ENCODE measurements around the gene ADH1A. TPM values are rescaled to one million over a fixed set of nuclear protein-coding genes. Genes with fewer than 3 reads are reported as not detected.

ADH1A gene
- total RNA-seq, 1 experiment from 2014 or later, result not detected

GRCh38 chr4:99301376-99302164, 10.8 kb upstream of the ADH1A start:
- H3K79me2 ChIP-seq (ENCODE audit: insufficient read depth, low read length), result no peaks in the 10 kb centered on the region
- H3K9me3 ChIP-seq (ENCODE audit: control insufficient read depth in 1 of 2, insufficient read depth in 1 of 2, low read depth in 1 of 2, low read length in 2 of 2), result no peaks in the 10 kb centered on the region
- no peaks in the 10 kb centered on the region for H3K36me3 ChIP-seq (ENCODE audit: control insufficient read depth in 1 of 2, insufficient read depth in 2 of 2, low read length in 2 of 2)
- DNase-seq (ENCODE audit: low read depth, low spot score) (no peak), ATAC-seq (no peak)
- ChIA-PET POLR2A (no interaction called here), CTCF (no interaction called here), RAD21 (ENCODE audit: low non-redundant PET in 1 of 2, low total read pairs in 2 of 2, uncharacterized antibody in 2 of 2, unreplicated experiment in 2 of 2) (no interaction called here)
- no peak overlapping the region for H3K9ac ChIP-seq (ENCODE audit: low read length)
- no peaks in the 10 kb centered on the region for H4K20me1 ChIP-seq (ENCODE audit: insufficient read depth)
- H3K4me3 ChIP-seq (replicated peaks in 1 of 2; ENCODE audit: low read depth in 1 of 2, low read length in 2 of 2), result no peak overlapping the region
- H3K27me3 ChIP-seq (ENCODE audit: insufficient read depth, low read length), result no peaks in the 10 kb centered on the region
- H3K4me2 ChIP-seq (ENCODE audit: low read length), result no peak overlapping the region
- H3K4me1 ChIP-seq (ENCODE audit: control insufficient read depth in 1 of 2, insufficient read depth in 2 of 2, low read length in 2 of 2), result no peaks in the 10 kb centered on the region
- no peaks in the 10 kb centered on the region for H3K9me2 ChIP-seq (ENCODE audit: insufficient read depth)
- intact Hi-C loops (cut with micrococcal nuclease), result no loop called here
- H2AFZ ChIP-seq (ENCODE audit: low read depth, low read length, poor library complexity, severe bottlenecking), result no peak overlapping the region
- BruUV-seq (replicated peaks), result no TSS peak
- TF ChIP-seq POLR2A (IDR thresholded peaks at IDR 0.05; ENCODE audit: borderline replicate concordance, extremely low read depth, insufficient read depth, insufficient read length), result no peak
- TF ChIP-seq EZH2 (IDR thresholded peaks at IDR 0.05), result no peak
- no peak for TF ChIP-seq ELF1 (IDR thresholded peaks at IDR 0.05; ENCODE audit: borderline replicate concordance, low read depth)
- no peak for TF ChIP-seq SP1 (IDR thresholded peaks at IDR 0.05; ENCODE audit: low read depth)
- TF ChIP-seq EZH2phosphoT487 (IDR thresholded peaks at IDR 0.05; ENCODE audit: borderline replicate concordance), result no peak
- TF ChIP-seq RAD21 (IDR thresholded peaks at IDR 0.05; ENCODE audit: low read depth), result no peak
- no peak for TF ChIP-seq TCF7L2 (IDR thresholded peaks at IDR 0.05; ENCODE audit: borderline replicate concordance, extremely low read depth, insufficient read depth, insufficient read length)
- TF ChIP-seq ZFX (IDR thresholded peaks at IDR 0.05), result no peak
- TF ChIP-seq SIN3A (IDR thresholded peaks at IDR 0.05; ENCODE audit: low read depth), result no peak
- TF ChIP-seq FOSL1 (IDR thresholded peaks at IDR 0.05; ENCODE audit: low read depth), result no peak
- TF ChIP-seq, protein P1, sequence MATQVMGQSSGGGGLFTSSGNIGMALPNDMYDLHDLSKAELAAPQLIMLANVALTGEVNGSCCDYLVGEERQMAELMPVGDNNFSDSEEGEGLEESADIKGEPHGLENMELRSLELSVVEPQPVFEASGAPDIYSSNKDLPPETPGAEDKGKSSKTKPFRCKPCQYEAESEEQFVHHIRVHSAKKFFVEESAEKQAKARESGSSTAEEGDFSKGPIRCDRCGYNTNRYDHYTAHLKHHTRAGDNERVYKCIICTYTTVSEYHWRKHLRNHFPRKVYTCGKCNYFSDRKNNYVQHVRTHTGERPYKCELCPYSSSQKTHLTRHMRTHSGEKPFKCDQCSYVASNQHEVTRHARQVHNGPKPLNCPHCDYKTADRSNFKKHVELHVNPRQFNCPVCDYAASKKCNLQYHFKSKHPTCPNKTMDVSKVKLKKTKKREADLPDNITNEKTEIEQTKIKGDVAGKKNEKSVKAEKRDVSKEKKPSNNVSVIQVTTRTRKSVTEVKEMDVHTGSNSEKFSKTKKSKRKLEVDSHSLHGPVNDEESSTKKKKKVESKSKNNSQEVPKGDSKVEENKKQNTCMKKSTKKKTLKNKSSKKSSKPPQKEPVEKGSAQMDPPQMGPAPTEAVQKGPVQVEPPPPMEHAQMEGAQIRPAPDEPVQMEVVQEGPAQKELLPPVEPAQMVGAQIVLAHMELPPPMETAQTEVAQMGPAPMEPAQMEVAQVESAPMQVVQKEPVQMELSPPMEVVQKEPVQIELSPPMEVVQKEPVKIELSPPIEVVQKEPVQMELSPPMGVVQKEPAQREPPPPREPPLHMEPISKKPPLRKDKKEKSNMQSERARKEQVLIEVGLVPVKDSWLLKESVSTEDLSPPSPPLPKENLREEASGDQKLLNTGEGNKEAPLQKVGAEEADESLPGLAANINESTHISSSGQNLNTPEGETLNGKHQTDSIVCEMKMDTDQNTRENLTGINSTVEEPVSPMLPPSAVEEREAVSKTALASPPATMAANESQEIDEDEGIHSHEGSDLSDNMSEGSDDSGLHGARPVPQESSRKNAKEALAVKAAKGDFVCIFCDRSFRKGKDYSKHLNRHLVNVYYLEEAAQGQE (IDR thresholded peaks at IDR 0.05; ENCODE audit: low read depth), result no peak
- TF ChIP-seq MAX (IDR thresholded peaks at IDR 0.05), result no peak
- TF ChIP-seq SRF (IDR thresholded peaks at IDR 0.05; ENCODE audit: low read depth), result no peak
- no peak for TF ChIP-seq CEBPB (IDR thresholded peaks at IDR 0.05; ENCODE audit: low read depth)
- no peak for TF ChIP-seq EGR1 (IDR thresholded peaks at IDR 0.05; ENCODE audit: low read depth)
- TF ChIP-seq ZBTB33 (IDR thresholded peaks at IDR 0.05; ENCODE audit: extremely low read depth, insufficient replicate concordance, low read length), result no peak
- H3K27ac ChIP-seq (ENCODE audit: low read depth, low read length), result no peak overlapping the region

Data from HCT116 (cell line).